Activated gamma-delta T cell treated with anti-CD3 and anti-CD28 coated beads, Interleukin-2, amount 50 U/mL, for 16 hours (primary cell): ENCODE measurements around the gene IPO9.

Experiments
- DNase-seq: peaks from one replicate; pipeline ENCODE4 v3.0.0-alpha.2; 2020; ENCODE audit warnings: low read depth

Gene IPO9

GRCh38 chr1:201828820-201829774 is at the start of gene IPO9:
IPO9 (plus strand) TSS chr1:201829157; CDS start chr1:201829210, 53 bp downstream.
- peak; percentile 92 for DNase-seq

- DNase-seq: no peak
Measured at GRCh38 chr1:201779351-201779880, 49.5 kb upstream of the IPO9 start.

GRCh38 chr1:201780952-201781351 is 48.0 kb upstream of the IPO9 start:
- DNase-seq: no peak

- DNase-seq: no peak
Measured at GRCh38 chr1:201781437-201781836, 47.5 kb upstream of the IPO9 start.

GRCh38 chr1:201782353-201782752 is 46.6 kb upstream of the IPO9 start:
- no peak for DNase-seq

GRCh38 chr1:201783058-201783457 is 45.9 kb upstream of the IPO9 start:
- DNase-seq: no peak

GRCh38 chr1:201783572-201783971 is 45.4 kb upstream of the IPO9 start:
- no peak for DNase-seq

GRCh38 chr1:201785291-201785690 is 43.7 kb upstream of the IPO9 start:
- DNase-seq: no peak

- no peak for DNase-seq
Measured at GRCh38 chr1:201786824-201787223, 42.1 kb upstream of the IPO9 start.

GRCh38 chr1:201788296-201788695 is 40.7 kb upstream of the IPO9 start:
- no peak for DNase-seq

GRCh38 chr1:201789245-201789644 is 39.7 kb upstream of the IPO9 start:
- no peak for DNase-seq

GRCh38 chr1:201790261-201790660 is 38.7 kb upstream of the IPO9 start:
- DNase-seq: no peak

- DNase-seq: no peak
Measured at GRCh38 chr1:201791051-201791778, 37.7 kb upstream of the IPO9 start.

- no peak for DNase-seq
Measured at GRCh38 chr1:201791779-201792173, 37.2 kb upstream of the IPO9 start.

- peak; percentile 9 for DNase-seq
Measured at GRCh38 chr1:201792534-201793305, 36.2 kb upstream of the IPO9 start.

GRCh38 chr1:201793306-201793925 is 35.5 kb upstream of the IPO9 start:
- no peak for DNase-seq

- DNase-seq: no peak
Measured at GRCh38 chr1:201795066-201795465, 33.9 kb upstream of the IPO9 start.

GRCh38 chr1:201800246-201800645 is 28.7 kb upstream of the IPO9 start:
- DNase-seq: no peak

GRCh38 chr1:201806801-201807200 is 22.2 kb upstream of the IPO9 start:
- DNase-seq: no peak

- no peak for DNase-seq
Measured at GRCh38 chr1:201807958-201808632, 20.9 kb upstream of the IPO9 start.

- DNase-seq: no peak
Measured at GRCh38 chr1:201808633-201808990, 20.3 kb upstream of the IPO9 start.
